ENCODE data around the gene ALOX5.

- TF ChIP-seq ATF3 (IDR thresholded peaks at IDR 0.05) (no peak), REST (IDR thresholded peaks at IDR 0.05) (no peak), TAF1 (conservative IDR thresholded peaks at IDR 0.05) (no peak), CTCF (IDR thresholded peaks at IDR 0.05; ENCODE audit: low read depth, low read length, missing input control) (no peak), RXRA (IDR thresholded peaks at IDR 0.05) (no peak)
Observed at GRCh38 chr10:45441239-45442190, 67.5 kb downstream of the ALOX5 start.
